Osteoblast (primary cell): ENCODE measurements around the gene FKBP1A. TPM values are rescaled to one million over a fixed set of nuclear protein-coding genes. Genes with fewer than 3 reads are reported as not detected.
A peak's percentile ranks its signal among the peaks of the same experiment; 100 is the strongest.

ENCODE experiments used
- DNase-seq: peaks from one replicate; pipeline ENCODE4 v3.0.0; 2011; ENCODE audit warnings: low spot score, mixed read lengths; ENCODE audit not compliant: insufficient read length; ENCODE audit errors: missing footprints
- H2AFZ ChIP-seq: 2 replicates; pipeline ENCODE4 v1.6.0; 2011; ENCODE audit warnings: mild to moderate bottlenecking, low read length
- H3K27ac ChIP-seq: 2 replicates; pipeline ENCODE4 v1.5.1; 2011; ENCODE audit warnings: mild to moderate bottlenecking, low read depth, low read length, moderate library complexity
- H3K27me3 ChIP-seq: 2 replicates; pipeline ENCODE4 v1.6.0; 2012; ENCODE audit warnings: mild to moderate bottlenecking, control low read depth, inconsistent platforms, low read length, moderate library complexity; ENCODE audit not compliant: insufficient read depth
- H3K36me3 ChIP-seq: 2 replicates; pipeline ENCODE4 v1.5.1; 2011; ENCODE audit warnings: mild to moderate bottlenecking, low read length, control low read depth, moderate library complexity; ENCODE audit not compliant: insufficient read depth
- H3K4me1 ChIP-seq: 2 replicates; pipeline ENCODE4 v1.5.1; 2011; ENCODE audit warnings: mild to moderate bottlenecking, low read length, control low read depth, moderate library complexity; ENCODE audit not compliant: insufficient read depth
- H3K4me2 ChIP-seq: 2 replicates; pipeline ENCODE4 v1.6.0; 2011; ENCODE audit warnings: mild to moderate bottlenecking, low read length; ENCODE audit not compliant: insufficient read depth
- H3K4me3 ChIP-seq: fragments of 200-600 bp; sonication (generic); 3 replicates; pipeline ENCODE4 v1.5.1; 2012; ENCODE audit warnings: mild to moderate bottlenecking, low read length, inconsistent platforms; ENCODE audit not compliant: insufficient read depth
- H3K79me2 ChIP-seq: 2 replicates; pipeline ENCODE4 v1.6.0; 2012; ENCODE audit warnings: mild to moderate bottlenecking, low read length, control low read depth, inconsistent platforms; ENCODE audit not compliant: insufficient read depth
- H3K9me3 ChIP-seq: 2 replicates; pipeline ENCODE4 v1.5.1; 2011; ENCODE audit warnings: low read depth, low read length, control low read depth
- H4K20me1 ChIP-seq: 2 replicates; pipeline ENCODE4 v1.6.0; 2012; ENCODE audit warnings: mild to moderate bottlenecking, low read length, control low read depth; ENCODE audit not compliant: insufficient read depth
- CTCF ChIP-seq: IDR thresholded peaks from 2 replicates; pipeline ENCODE4 v1.5.1; 2011; ENCODE audit warnings: mild to moderate bottlenecking, low read depth, low read length, moderate library complexity; ENCODE audit errors: extremely low read depth
- total RNA-seq: library from RNA; depleted of rRNA; stranded (reverse); fragments of >200 nt; gene quantifications from 2 replicates; pipeline ENCODE4 v1.2.3, GENCODE V29; 2012

FKBP1A gene
- total RNA-seq, 1 donor = 154 TPM

- DNase-seq = no peak
- no peak for TF ChIP-seq CTCF
- Histone ChIP-seq H3K27ac (peak overlapping the region; percentile 82), H3K36me3 (peaks cover 4% of the 10 kb centered on the region), H3K4me1 (peaks cover 37% of the 10 kb centered on the region), H4K20me1 (peaks cover 35% of the 10 kb centered on the region), H2AFZ (peak overlapping the region; percentile 98), H3K4me2 (peak overlapping the region; percentile 99), H3K79me2 (peaks cover 48% of the 10 kb centered on the region), H3K27me3 (peaks cover 7% of the 10 kb centered on the region), H3K4me3 (peak overlapping the region; percentile 91), H3K9me3 (no peaks in the 10 kb centered on the region)
Measured at GRCh38 chr20:1393507-1393882, 641 bp upstream of the FKBP1A start.

- Histone ChIP-seq H3K9me3 (no peaks in the 10 kb centered on the region), H3K36me3 (peaks cover 4% of the 10 kb centered on the region), H3K27me3 (peaks cover 7% of the 10 kb centered on the region), H2AFZ (peak overlapping the region; percentile 60), H3K79me2 (peaks cover 59% of the 10 kb centered on the region), H3K4me3 (peak overlapping the region; percentile 91), H3K4me2 (peak overlapping the region; percentile 99), H3K4me1 (peaks cover 37% of the 10 kb centered on the region), H3K27ac (peak overlapping the region; percentile 82), H4K20me1 (peaks cover 42% of the 10 kb centered on the region)
- no peak for TF ChIP-seq CTCF
- DNase-seq = no peak
Measured at GRCh38 chr20:1392443-1392692, 486 bp downstream of the FKBP1A start.

GRCh38 chr20:1391640-1392442, 1.0 kb downstream of the FKBP1A start:
- peaks cover 7% of the 10 kb centered on the region for H3K27me3 ChIP-seq
- no peaks in the 10 kb centered on the region for H3K9me3 ChIP-seq
- peak overlapping the region; percentile 91 for H3K4me3 ChIP-seq
- peak overlapping the region; percentile 82 for H3K27ac ChIP-seq
- peak overlapping the region; percentile 60 for H2AFZ ChIP-seq
- DNase-seq = peak; percentile 79
- H3K36me3 ChIP-seq = peaks cover 4% of the 10 kb centered on the region
- TF ChIP-seq CTCF = no peak
- H3K79me2 ChIP-seq = peaks cover 65% of the 10 kb centered on the region
- H3K4me2 ChIP-seq = peak overlapping the region; percentile 99
- H3K4me1 ChIP-seq = peaks cover 37% of the 10 kb centered on the region
- H4K20me1 ChIP-seq = peaks cover 42% of the 10 kb centered on the region

GRCh38 chr20:1390581-1391403, 2.1 kb downstream of the FKBP1A start:
- Histone ChIP-seq H3K4me1 (peaks cover 37% of the 10 kb centered on the region), H3K4me3 (peak overlapping the region; percentile 91), H3K79me2 (peaks cover 75% of the 10 kb centered on the region), H2AFZ (no peak overlapping the region), H4K20me1 (peaks cover 52% of the 10 kb centered on the region), H3K36me3 (peaks cover 4% of the 10 kb centered on the region), H3K4me2 (peak overlapping the region; percentile 99), H3K27me3 (peaks cover 6% of the 10 kb centered on the region), H3K9me3 (no peaks in the 10 kb centered on the region), H3K27ac (peak overlapping the region; percentile 82)
- DNase-seq = no peak
- TF ChIP-seq CTCF = no peak
